PC-3 (cell line): ENCODE results near the gene SDSL. TPM values are rescaled to one million over a fixed set of nuclear protein-coding genes. Genes with fewer than 3 reads are reported as not detected.
A peak's percentile ranks its signal among the peaks of the same experiment; 100 is the strongest.

Experiments used
- ATAC-seq: fragments of 200-7000 bp; cut with Tn5 transposase; 2 replicates; pipeline ENCODE4 v1.9.1; 2020; ENCODE audit warnings: mild to moderate bottlenecking, moderate library complexity
- BruUV-seq: library from RNA; stranded (reverse); fragments of 400-500 nt; replicated peaks from 2 replicates; lab custom pipeline; 2021; lab: Mats Ljungman, UMichigan
- CTCF ChIA-PET: fragments of 300-600 bp; sonication (Branson Sonifier 250); formaldehyde crosslinking; loops from one replicate; lab custom pipeline; 2022; ENCODE audit warnings: antibody characterized with exemption; lab: Charles Lee
- POLR2A ChIA-PET: fragments of 300-600 bp; sonication (Branson Sonifier 250); formaldehyde crosslinking; loops from one replicate; lab custom pipeline; 2022; ENCODE audit warnings: antibody characterized with exemption; ENCODE audit not compliant: unreplicated experiment; lab: Charles Lee
- DNase-seq: peaks from one replicate; pipeline ENCODE4 v3.0.0-alpha.2; 2015
- H2AFZ ChIP-seq: fragments of 300-600 bp; sonication (generic); 2 replicates; pipeline ENCODE4 v1.6.0; 2016; ENCODE audit warnings: antibody characterized with exemption, low read length
- H3F3A ChIP-seq: fragments of 300-600 bp; sonication (generic); one replicate; pipeline ENCODE4 v1.6.0; 2017; ENCODE audit warnings: antibody characterized with exemption, low read length, control low read depth, mild to moderate bottlenecking; ENCODE audit not compliant: unreplicated experiment
- H3K27ac ChIP-seq: fragments of 300-600 bp; sonication (generic); 2 replicates; pipeline ENCODE4 v1.5.1; 2016; ENCODE audit warnings: mild to moderate bottlenecking, low read length
- H3K27me3 ChIP-seq: fragments of 300-600 bp; sonication (generic); 2 replicates; pipeline ENCODE4 v1.6.1; 2016; ENCODE audit warnings: low read length, mixed read lengths
- H3K36me3 ChIP-seq: fragments of 300-600 bp; sonication (generic); 2 replicates; pipeline ENCODE4 v1.6.1; 2016; ENCODE audit warnings: low read depth, mixed run types, low read length, mixed read lengths
- H3K4me1 ChIP-seq: fragments of 300-600 bp; sonication (generic); 2 replicates; pipeline ENCODE4 v1.5.1; 2016; ENCODE audit warnings: low read length; ENCODE audit not compliant: insufficient read depth
- H3K4me2 ChIP-seq: fragments of 300-600 bp; sonication (generic); 2 replicates; pipeline ENCODE4 v1.6.0; 2016; ENCODE audit warnings: low read length
- H3K4me3 ChIP-seq: fragments of 300-600 bp; sonication (generic); 2 replicates; pipeline ENCODE4 v1.5.1; 2016; ENCODE audit warnings: mild to moderate bottlenecking, low read length, mixed read lengths
- H3K79me2 ChIP-seq: fragments of 300-600 bp; sonication (generic); 2 replicates; pipeline ENCODE4 v1.6.1; 2017; ENCODE audit warnings: low read length, mixed read lengths
- H3K9ac ChIP-seq: fragments of 300-600 bp; sonication (generic); 2 replicates; pipeline ENCODE4 v1.6.0; 2016; ENCODE audit warnings: mild to moderate bottlenecking, low read length
- H3K9me2 ChIP-seq: fragments of 300-600 bp; sonication (generic); replicated peaks from 2 replicates; pipeline ENCODE4 v1.6.1; 2016; ENCODE audit warnings: mixed run types, low read length, mixed read lengths
- H3K9me3 ChIP-seq: fragments of 300-600 bp; sonication (generic); 2 replicates; pipeline ENCODE4 v1.6.1; 2016; ENCODE audit warnings: low read length, mixed read lengths
- H4K20me1 ChIP-seq: fragments of 300-600 bp; sonication (generic); 2 replicates; pipeline ENCODE4 v1.6.1; 2016; ENCODE audit warnings: low read length, mixed read lengths
- EZH2 ChIP-seq: fragments of 300-600 bp; sonication (generic); IDR thresholded peaks from one replicate; pipeline ENCODE4 v1.6.1; 2017; ENCODE audit warnings: antibody characterized with exemption, mild to moderate bottlenecking, low read length; ENCODE audit not compliant: unreplicated experiment
- EZH2phosphoT487 ChIP-seq: fragments of 300-600 bp; sonication (generic); IDR thresholded peaks from 2 replicates; pipeline ENCODE4 v1.6.1; 2018; ENCODE audit warnings: mild to moderate bottlenecking, antibody characterized with exemption, low read length, borderline replicate concordance
- intact Hi-C: fragments of 100-400 bp; cut with micrococcal nuclease; formaldehyde crosslinking; loops from 2 replicates; pipeline ENCODE4 v1.9.0; 2023
- total RNA-seq: library from RNA; depleted of rRNA; stranded (reverse); fragments of >200 nt; gene quantifications from 2 replicates; pipeline ENCODE4 v1.2.3, GENCODE V29; 2014
- TF ChIP-seq, protein P1 (sequence below): fragments of 300-600 bp; sonication (generic); conservative IDR thresholded peaks from 2 replicates; pipeline ENCODE4 v1.5.1; 2017; ENCODE audit warnings: antibody characterized with exemption, low read depth, mild to moderate bottlenecking, low read length

The SDSL gene
- total RNA-seq, 1 experiment from 2014 or later, result 14.0 TPM

DNA sequence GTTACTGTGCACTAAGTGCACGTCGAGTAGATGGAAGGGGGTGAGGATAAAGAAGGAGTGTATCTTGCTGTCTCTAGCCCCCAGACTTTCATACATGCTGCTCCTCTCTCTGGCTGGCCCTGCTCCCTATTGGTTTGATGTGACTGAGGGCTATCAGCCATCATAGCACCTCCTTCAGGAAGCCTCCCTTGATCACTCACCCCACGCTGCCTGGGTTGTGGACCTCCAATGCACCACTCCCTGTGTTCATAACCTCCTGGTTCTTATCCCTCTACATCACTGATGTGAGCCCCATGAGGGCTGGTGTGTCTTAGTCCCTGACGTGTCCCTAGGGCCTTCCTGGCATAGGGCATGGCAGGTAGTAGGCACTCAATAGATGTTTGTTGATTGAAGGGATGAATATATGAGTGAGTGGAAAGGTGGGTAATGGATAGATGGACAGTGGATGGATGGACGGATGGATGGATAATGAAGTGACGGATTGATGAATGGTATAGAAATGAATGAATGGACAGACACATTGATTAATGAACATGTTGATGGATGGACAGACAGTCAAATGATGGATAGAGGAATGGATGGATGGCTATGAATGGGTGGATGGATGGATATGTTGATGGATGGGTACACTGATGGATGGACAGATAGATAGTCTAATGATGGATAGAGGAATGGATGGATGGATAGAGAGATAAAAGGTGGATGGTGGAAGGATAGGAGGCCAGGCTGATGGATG, 15.0 kb downstream of the SDSL start:
- Histone ChIP-seq H3K79me2 (no peaks in the 10 kb centered on the region), H3K4me1 (no peaks in the 10 kb centered on the region), H2AFZ (no peak overlapping the region), H3K9ac (no peak overlapping the region), H4K20me1 (no peaks in the 10 kb centered on the region), H3K4me3 (no peak overlapping the region), H3K4me2 (no peak overlapping the region), H3K27ac (no peak overlapping the region), H3K9me3 (no peaks in the 10 kb centered on the region), H3K27me3 (no peaks in the 10 kb centered on the region), H3K36me3 (no peaks in the 10 kb centered on the region), H3K9me2 (no peaks in the 10 kb centered on the region), H3F3A (no peaks in the 10 kb centered on the region)
- ChIA-PET CTCF (no interaction called here), POLR2A (no interaction called here)
- no TSS peak for BruUV-seq
- ATAC-seq, result no peak
- intact Hi-C loops, result no loop called here
- TF ChIP-seq, protein P1, sequence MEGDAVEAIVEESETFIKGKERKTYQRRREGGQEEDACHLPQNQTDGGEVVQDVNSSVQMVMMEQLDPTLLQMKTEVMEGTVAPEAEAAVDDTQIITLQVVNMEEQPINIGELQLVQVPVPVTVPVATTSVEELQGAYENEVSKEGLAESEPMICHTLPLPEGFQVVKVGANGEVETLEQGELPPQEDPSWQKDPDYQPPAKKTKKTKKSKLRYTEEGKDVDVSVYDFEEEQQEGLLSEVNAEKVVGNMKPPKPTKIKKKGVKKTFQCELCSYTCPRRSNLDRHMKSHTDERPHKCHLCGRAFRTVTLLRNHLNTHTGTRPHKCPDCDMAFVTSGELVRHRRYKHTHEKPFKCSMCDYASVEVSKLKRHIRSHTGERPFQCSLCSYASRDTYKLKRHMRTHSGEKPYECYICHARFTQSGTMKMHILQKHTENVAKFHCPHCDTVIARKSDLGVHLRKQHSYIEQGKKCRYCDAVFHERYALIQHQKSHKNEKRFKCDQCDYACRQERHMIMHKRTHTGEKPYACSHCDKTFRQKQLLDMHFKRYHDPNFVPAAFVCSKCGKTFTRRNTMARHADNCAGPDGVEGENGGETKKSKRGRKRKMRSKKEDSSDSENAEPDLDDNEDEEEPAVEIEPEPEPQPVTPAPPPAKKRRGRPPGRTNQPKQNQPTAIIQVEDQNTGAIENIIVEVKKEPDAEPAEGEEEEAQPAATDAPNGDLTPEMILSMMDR, result no peak
- TF ChIP-seq EZH2, result no peak
- TF ChIP-seq EZH2phosphoT487, result no peak
- DNase-seq, result no peak

DNA sequence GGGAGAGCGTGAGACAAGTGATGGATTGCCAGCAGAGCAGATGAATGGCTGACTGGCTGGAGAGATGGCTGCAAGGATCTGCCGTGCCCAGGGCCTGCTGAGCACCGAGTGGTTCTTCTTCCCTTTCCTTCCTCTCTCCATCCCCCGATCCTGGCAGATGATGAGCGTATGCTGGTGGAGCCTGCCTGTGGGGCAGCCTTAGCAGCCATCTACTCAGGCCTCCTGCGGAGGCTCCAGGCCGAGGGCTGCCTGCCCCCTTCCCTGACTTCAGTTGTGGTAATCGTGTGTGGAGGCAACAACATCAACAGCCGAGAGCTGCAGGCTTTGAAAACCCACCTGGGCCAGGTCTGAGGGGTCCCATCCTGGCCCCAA, 15.5 kb downstream of the SDSL start:
- no peak overlapping the region for H2AFZ ChIP-seq
- no TSS peak for BruUV-seq
- H3K4me2 ChIP-seq, result no peak overlapping the region
- H4K20me1 ChIP-seq, result no peaks in the 10 kb centered on the region
- H3K9ac ChIP-seq, result no peak overlapping the region
- H3K36me3 ChIP-seq, result no peaks in the 10 kb centered on the region
- no peaks in the 10 kb centered on the region for H3K9me3 ChIP-seq
- no peaks in the 10 kb centered on the region for H3K4me1 ChIP-seq
- DNase-seq (no peak), ATAC-seq (no peak)
- H3K27ac ChIP-seq, result no peak overlapping the region
- no peaks in the 10 kb centered on the region for H3K27me3 ChIP-seq
- no peaks in the 10 kb centered on the region for H3K79me2 ChIP-seq
- H3K9me2 ChIP-seq, result no peaks in the 10 kb centered on the region
- ChIA-PET POLR2A (no interaction called here), CTCF (no interaction called here)
- no peaks in the 10 kb centered on the region for H3F3A ChIP-seq
- TF ChIP-seq, protein P1, result no peak
- TF ChIP-seq EZH2, result no peak
- TF ChIP-seq EZH2phosphoT487, result no peak
- H3K4me3 ChIP-seq, result no peak overlapping the region
- intact Hi-C loops, result no loop called here

DNA sequence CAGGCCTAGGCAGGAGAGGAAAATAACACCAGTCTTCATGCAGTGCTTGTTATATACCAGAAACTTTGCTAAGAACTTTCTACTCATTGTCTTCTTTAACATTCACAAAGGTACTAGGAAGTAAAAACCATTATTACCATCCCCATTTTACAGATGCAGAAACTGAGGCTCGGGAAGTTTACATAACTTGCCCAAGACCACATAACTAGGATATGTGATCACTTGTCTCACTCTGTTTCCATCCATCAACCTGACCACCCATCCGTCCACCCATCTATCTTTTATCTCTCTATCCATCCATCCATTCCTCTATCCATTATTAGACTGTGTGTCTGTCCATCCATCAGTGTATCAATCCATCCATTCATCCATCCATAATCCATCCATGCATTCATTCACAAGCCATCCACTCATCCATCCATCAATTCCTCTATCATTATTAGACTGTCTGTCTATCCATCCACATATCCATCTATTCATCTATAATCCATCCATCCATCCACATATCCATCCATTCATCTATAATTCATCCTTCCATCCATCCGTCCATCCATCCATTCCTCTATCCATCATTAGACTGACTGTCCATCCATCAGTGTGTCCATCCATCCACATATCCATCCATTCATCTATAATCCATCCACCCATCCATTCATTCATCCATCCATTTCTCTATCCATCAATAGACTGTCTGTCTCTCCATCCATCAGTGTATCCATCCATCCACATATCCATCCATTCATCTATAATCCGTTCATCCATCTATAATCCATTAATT, 16.5 kb downstream of the SDSL start:
- Histone ChIP-seq H3K4me1 (no peaks in the 10 kb centered on the region), H3K27ac (no peak overlapping the region), H3K4me2 (no peak overlapping the region), H3K36me3 (no peaks in the 10 kb centered on the region), H3K9me3 (no peaks in the 10 kb centered on the region), H3K27me3 (no peaks in the 10 kb centered on the region), H3K9ac (no peak overlapping the region), H3F3A (no peaks in the 10 kb centered on the region), H4K20me1 (no peaks in the 10 kb centered on the region), H3K9me2 (no peaks in the 10 kb centered on the region), H3K79me2 (no peaks in the 10 kb centered on the region), H2AFZ (no peak overlapping the region), H3K4me3 (no peak overlapping the region)
- intact Hi-C loops, result no loop called here
- DNase-seq (no peak), ATAC-seq (no peak)
- TF ChIP-seq EZH2, result no peak
- TF ChIP-seq EZH2phosphoT487, result no peak
- TF ChIP-seq, protein P1, result no peak
- CTCF ChIA-PET, result no interaction called here
- POLR2A ChIA-PET, result no interaction called here
- BruUV-seq, result TSS peak; percentile 24
